UCSD-AML1 (cell line): Measurements from ENCODE around the gene USP7.

Experiments
- DNase-seq: peaks from one replicate; lab custom pipeline; 2025; ENCODE audit not compliant: unreplicated experiment; lab: John Stamatoyannopoulos, UW

Gene USP7

DNA sequence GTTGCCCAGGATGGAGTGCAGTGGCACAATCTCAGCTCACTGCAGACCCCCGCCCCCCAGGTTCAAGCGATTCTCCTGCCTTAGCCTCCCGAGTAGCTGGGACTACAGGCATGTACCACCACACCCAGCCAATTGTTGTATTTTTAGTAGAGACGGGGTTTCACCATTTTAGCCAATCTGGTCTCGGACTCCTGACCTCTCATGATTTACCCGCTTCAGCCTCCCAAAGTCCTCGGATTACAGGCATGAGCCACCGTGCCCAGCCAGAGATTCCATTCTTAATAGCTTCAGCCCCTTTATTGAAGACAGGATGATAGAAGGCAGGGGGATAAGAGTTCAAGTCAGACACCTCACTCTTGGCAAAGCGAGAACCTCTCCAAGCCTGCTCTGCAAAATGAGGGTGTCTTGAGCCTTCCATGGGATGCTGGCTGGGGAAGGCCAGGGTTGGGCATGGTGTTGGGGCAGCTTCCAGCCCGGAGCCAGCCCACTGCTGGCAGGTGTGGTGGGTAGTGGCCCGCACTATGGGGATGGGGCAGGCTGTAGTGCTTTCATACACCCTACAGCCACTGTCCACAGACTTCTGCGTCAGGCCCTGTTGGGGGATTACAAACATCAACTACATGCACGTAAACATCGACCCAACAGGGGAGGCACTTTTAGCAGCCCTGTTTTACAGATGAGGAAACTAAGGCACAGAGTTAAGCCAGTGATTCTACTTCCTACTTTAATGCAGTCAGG lies 98.4 kb downstream of the USP7 start:
- DNase-seq = no peak

DNA sequence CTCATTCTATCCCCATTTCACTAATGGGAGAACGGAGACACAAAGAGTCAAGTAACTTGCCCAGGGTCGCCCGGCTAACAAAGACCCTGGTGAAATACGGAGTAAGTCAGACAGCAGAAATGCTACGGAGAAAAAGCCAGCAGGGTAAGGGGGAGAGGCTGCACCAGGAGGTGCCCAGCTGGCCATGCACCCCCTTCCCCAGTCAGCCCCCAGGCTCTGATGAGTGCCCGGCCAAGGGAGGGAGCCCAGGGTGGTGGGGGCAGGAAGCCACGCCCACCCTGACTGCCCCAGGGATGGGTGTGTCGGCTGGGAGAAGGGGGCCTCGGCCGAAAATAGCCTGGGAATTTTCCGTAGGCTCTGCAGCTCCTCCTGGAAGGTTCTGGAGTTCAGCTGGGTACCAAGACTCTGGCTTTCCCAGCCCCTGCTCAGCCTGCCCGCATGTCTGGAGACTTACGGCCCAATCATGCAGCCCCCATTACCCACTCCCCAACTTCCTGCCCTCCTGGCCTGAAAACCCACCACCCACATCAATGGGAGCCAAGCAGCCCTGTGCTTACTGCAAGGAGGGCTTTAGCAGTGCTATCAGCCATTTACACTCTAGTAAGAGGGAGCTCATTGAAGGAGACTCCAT lies 99.1 kb downstream of the USP7 start:
- no peak for DNase-seq

DNA sequence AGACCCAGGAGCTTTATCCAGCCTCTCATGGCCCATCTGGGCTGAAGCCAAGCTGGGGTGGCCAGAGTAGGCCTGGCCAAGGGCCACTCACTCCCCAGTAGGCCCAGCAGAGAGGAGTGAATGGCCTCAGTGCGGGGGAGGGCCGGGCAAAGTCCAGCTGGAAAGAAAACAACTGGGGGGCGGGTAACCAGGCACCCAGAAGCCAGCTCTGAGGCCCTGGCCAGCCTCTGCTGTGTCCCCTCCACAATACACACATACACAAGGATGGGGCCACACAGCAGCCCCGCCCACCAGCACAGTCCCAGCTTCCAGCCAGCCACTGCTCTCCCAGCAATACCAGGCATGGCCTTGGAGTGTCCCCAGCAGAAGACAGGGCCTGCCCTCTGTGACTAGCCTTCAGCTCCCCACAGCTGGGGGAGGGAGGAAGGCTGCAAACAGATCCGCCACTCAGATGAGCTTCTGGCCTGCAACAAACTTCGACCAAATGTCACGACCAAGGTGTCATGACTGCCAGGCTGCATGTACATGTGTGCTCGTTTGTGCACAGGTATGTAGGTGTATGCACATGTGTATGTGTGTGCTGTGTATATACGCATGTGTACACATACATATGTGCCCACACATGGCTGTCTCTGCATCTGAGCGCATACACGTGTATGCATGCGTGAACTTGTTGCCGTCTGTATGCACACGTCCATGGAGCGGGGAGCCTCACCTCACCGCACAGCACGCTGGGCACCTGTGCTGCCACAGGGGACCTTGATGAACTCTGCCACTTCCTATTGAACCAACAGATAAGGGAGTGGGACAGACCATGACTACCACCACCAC lies 99.9 kb downstream of the USP7 start:
- peak; percentile 20 for DNase-seq

DNA sequence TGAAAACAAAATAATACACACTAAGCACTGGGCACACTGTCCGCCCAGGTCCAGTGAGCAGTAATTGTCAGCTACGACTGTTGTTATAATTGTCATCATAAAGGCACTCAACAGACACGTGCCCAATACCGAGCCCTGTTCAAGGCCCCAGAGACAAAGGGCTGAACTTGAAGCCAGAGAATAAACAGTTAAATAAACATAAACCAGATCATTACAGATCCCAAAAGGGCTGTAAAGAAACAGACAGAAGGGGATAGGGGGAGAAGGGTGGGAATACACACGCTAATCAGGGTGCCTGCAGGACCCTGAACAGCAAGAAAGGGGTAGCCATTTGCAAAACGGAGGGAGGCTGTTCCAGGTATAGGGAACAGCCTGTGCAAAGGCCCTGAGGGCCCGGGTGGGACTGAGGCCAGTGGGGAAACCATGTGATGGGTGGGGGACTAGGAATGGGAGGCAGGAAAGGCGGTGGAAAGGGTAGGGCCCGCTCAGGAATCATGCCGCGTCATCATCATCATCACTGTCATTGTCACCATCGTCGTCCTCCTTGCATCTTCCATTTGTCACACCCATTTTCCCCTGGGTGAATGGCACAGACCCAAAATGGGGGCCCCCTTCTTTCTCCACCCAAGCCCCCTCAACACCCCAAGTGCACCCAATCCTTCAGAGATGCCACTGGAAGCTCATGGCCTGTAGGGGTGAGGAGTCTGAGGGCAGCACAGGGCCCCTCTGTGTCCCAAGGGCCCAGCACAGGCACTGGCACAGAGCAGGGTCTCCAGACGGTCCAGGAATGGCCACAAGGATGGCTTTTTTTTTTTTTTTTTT lies 101.2 kb downstream of the USP7 start:
- DNase-seq = no peak

DNA sequence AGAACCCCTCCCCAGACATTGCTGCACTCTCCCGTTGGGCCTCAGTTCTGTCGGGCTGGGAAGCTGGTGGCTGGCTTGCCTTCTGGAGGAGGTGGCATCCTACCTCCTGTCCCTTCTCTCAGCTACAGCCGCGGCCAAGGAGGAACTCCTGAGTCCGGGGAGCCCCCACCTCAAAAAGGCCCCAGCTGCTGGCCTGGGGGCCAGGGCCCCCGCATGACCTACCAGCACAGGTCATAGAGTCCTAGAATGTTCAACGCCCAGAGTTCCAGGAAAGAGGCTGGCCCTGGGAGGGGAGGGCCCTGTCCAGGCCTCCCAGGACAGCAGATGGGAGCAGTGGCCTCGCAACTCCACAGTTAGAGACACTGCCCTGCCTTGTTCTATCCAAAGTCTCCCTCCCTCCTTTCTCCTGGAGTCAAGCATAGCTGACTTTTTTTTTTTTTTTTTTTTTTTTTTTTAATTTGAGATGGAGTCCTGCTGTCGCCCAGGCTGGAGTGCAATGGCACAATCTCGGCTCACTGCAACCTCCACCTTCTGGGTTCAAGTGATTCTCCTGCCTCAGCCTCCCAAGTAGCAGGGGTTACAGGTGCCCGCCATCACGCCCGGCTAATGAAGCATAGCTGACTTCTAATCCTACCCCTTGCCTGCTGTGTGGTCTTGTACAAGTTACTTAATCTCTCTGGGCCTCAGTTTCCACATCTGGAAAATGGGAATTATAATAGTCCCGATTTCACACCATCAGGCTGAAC lies 102.0 kb downstream of the USP7 start:
- no peak for DNase-seq

DNA sequence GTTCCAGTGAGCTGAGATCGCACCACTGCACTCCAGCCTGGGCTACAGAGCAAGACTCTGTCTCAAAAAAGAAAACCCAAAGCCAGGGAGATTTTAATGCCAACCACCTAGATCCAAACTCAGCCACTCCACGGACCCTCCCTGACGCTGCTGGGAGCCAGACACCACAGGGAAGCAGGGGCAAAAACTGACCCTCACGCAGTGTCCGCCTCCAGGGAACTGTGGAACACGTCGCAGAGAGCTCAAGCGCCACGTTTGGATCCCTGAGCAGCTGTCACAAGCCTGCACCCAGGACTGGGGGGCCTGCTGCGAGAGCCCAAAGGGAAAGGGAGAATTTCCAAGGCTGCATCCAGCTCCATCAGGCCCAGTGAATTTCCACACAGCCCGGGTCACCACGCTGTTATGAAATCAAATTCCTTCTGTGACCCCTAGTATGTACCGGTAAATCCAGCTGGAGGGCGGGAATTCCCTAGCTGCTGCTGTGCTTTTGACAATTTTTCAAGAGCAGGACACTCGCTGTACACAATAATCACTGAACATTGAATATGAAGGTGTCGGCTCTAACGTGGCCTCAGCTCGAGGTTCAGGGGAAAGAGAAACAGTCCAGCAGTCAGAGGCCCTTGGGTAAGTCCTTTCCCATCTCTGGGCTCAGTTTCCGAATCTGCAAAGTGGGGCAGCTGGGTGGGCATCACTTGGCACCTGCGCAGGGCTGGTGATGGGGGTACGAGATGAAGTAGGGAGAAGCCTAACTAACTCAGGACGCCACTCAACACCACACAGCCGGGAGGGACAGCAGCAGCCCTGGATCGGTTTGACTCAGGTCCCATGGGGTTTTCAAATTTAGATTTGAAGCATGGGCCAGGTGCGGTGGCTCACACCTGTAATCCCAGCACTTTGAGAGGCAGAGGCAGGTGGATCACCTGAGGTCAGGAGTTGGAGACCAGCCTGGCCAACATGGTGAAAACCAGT lies 103.5 kb downstream of the USP7 start:
- DNase-seq = no peak

DNA sequence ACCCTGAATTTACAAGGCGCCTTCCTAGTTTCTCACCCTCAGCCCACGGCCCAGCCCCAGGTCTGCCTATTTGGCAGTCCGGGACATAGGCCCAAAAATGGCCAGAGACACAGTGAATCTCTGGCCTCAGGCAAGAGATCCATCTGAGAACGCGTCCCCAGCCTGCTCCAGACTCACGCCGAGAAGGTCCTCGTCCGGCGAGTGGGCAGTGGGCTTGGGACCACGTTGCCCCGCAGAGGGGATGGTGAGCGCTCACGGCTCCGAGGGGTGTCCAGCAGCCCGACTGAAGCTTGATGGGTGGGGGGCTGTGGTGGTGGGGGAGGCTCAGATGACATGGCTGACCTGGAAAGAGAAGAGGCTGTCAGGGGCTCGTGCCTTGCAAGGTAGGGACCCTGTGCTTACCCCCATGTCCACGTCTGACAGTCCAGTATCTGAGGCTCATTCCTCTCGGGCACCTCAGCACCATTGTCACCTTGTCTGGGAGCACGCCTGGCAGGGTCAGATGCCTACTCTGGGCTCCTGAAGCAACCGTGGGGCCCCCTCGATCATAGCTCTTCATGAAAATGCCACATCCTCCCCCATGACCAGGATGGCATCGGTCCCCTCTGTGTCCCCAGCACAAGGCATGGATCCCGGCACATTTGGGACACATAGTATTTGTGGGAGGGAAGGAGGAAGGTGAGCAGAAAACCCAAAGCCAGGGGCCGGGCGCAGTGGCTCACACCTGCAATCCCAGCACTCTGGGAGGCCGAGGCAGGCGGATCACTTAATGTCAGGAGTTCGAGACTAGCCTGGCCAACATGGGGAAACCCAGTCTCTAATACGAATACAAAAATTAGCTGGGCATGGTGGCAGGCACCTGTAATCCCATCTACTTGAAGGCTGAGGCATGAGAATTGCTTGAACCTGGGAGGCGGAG lies 104.5 kb downstream of the USP7 start:
- DNase-seq = no peak

DNA sequence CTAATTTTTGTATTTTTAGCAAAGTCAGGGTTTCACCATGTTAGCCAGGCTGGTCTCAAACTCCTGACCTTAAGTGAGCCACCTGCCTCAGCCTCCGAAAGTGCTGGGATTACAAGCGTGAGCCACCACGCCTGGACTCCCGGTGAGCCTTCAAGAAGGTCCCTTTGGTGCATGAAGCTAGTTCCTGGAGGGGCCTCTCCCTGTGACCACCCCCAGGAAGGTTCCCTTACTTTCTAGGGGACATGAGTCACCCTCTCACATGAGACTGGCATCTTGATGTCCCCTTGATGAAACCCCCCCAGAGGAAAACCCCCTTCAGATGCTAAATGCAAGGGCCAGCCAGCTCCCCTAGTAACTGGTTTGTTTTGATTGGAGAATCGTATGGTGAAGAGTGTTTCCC lies 107.7 kb downstream of the USP7 start:
- DNase-seq = no peak

DNA sequence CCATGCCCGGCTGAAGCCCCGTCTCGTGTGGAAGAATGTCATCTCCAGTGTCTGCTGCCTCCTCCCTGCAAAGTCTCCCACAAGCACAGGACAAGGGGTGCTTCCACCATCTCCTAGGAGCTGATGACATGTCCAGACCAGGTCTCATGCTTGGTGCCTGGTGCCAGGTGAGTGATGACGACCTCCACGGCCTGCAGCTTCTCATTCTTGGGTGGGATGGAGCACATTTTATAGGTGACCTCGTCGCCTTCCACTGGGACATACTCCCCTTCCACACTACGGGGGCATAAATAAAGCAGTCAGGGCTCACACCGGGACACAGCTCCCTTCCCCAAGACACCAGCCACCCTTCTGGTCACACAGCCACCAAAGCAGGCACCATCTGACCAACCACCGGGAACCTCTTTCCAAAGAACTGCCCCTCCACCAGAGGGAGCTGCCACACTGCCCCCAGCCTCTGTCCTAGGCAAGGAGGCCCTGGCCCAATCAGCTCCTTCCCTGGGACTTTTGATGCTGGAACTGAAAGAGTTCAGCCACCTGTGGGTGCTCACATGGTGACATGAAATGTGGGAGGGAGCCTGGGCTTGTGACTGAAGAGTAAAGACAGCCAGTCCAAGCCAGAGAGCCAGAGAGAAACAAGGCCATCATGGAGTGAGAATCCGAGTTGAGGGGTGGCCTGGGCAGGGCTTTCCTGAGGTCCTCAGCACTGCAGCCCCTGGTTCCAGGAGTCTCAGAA lies 108.5 kb downstream of the USP7 start:
- peak; percentile 25 for DNase-seq

DNA sequence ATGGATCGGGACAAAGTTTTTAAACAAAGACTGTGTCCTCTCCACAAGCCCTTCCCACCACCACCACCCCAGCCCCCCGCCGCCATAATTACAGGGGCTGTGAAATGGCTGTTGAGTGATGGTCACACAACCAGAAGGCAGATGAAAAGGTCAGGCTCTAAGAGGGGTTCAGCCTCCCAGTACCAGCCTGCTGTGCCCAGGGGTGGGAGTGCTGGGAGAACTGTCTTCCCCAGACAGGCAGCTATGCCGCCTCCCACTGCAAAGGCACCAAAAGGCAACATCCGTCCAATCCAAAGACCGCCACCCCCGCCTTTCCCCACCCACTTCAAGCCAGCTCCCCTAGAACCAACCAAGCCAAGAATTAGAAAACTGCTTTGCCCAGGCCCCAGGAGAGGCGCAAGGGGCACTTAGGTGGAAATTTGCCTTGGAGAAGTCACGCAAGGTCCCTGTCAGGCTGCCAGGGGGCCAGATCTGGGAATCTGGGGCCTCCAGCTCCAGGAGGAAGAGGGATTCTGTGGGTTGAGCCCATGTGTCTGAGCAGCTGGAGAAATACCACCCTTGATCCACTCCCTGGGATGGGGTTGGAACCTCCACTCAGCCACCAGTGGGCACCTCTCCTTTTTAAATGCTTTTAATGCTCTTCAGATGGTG lies 109.3 kb downstream of the USP7 start:
- DNase-seq = no peak

DNA sequence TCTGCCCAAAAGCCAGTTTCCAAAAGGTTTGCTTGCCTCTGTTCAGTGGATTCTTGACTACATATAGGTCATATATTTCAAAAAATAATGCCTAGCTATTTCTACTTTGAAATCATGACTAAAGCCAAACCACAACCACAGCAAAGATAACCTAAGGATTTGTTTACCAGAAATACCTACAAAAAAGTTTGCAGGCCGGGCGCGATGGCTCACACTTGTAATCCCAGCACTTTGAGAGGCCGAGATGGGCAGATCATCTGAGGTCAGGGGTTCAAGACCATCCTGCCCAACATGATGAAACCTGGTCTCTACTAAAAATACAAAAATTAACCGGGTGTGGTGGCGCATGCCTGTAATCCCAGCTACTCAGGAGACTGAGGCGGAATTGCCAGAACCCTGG lies 110.1 kb downstream of the USP7 start:
- DNase-seq = no peak

DNA sequence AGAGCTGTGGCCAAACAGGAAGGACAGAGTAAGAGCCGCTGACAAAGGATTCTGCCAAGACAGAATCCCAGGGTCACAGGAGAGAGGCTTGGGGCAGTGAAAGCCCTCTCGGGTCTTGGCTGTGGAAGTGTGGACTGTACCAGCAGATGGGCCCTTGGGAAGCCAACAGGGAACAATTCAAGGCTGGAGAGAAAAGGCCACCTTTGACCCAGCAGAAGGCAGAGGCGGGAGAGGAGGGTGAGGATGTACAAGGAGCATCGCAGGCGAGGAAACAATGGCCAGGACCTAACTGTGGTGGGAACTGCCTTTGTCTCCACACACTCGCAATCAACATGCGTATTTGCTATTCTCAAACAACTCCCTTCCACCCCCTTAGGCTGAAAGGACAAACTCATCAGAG lies 110.6 kb downstream of the USP7 start:
- no peak for DNase-seq

DNA sequence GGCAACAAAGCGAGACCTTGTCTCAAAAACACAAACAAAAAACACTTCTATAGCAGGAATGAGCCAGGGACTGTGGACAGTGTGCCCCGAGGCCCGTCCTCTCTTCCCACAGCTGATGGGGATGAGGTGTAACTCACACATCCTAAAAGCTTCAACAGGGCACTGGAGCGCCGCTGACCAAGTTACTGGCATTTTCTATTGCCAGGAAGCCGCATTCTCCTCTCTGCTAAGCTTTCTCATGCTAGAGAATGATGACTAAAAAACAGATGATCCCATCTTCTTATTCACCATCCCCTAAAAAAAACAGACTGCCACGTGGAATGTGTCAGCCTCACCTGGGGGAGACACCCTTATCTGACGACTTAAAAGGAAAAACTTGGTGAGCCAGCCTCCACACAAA lies 111.2 kb downstream of the USP7 start:
- DNase-seq = no peak

DNA sequence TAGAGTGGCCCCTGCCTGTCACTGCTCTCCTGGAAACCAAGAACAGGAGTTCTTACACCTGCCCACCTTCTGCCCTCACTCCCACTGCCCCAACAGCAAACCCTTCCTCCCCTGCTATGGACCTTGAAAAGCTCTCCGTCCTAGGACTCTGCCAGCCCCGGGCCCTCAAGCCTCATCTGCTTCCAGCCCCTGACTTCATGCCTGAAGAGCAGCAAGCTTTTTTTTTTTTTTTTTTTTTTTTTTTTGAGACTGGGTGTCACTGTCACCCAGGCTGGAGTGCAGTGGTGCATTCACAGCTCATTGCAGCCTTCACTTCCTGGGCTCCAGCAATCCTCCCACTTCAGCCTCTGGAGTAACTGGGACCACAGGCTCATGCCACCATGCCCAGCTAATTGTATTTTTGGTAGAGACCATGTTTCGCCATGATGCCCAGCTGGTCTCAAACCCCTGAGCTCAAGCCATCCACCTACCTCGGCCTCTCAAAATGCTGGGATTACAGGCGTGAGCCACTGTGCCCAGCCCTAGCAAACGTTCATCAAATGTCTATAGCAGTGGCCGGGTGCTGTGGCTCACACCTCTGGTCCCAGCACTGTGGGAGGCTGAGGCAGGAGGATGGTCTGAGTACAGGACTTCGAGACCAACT lies 111.8 kb downstream of the USP7 start:
- DNase-seq = no peak

DNA sequence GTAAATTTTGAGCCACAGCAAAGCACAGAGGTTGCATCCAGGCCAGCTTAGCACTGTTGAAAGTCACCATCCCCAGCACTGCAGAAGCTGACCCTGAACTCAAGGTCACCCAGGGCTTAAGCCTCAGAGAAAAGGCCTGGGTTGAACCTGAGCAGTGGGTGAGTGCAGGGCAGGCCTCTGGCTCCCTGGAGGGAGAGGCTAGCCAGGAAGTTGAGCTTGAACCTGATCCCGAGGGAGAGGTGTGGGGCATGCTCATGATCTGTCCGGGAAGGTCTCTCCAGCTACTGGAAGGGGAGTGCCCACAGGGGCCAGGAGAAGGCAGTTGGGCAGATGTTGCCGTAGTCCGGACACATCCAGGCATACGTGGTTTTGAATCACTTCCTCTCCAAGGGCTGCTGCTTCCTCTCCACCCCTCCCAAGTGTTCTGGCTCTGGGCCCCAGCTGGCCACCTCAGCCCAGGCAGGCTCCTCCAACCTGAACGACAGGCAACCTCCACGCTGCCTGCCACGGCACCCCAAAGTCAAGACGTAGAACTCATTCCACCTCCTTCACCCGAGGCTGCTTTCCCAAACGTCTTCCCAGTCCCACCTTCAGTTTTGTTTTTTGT lies 113.3 kb downstream of the USP7 start:
- DNase-seq = peak; percentile 66

DNA sequence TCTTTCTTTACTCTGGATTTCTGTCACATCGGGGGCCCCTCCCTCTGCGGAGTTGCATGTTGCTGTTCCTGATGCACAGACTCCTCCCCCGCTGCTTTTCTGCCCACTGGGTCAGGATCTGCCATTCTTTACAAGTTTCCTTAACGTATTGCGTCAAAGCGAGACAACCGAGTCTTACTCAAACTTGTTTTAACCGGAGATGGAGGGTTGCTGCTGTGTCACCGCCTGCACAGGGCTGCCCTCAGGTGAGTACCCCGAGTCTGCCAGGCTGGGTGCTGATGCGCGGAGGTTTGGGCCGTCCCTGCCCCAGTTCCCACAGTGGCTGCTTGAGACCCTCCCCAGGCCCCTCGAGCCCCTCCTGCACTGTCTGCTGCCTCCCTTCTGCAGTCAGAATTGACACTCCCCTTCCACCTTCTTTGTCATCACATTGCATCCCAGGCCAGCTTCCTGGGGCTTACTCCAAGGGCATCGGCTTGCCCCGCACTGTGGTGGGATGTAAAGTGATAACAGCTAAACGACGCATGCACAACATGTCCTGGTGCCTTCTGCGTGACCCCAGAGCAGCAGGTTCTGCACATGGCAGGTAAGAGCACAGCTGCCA lies 114.2 kb downstream of the USP7 start:
- DNase-seq = no peak
